ENCODE data around the gene MTHFD1L.

Gene MTHFD1L

GRCh38 chr6:151012321-151013294 lies 147.1 kb downstream of the MTHFD1L start:
- TF ChIP-seq SIN3A (IDR thresholded peaks at IDR 0.05; ENCODE audit: borderline replicate concordance, insufficient read depth, low read length), result no peak

- TF ChIP-seq TAF1 (IDR thresholded peaks at IDR 0.05; ENCODE audit: borderline replicate concordance, insufficient read depth, low read length) (no peak), FOXP2 (optimal IDR thresholded peaks at IDR 0.05; ENCODE audit: borderline replicate concordance, extremely low read depth, extremely low read length, insufficient read depth) (no peak), REST (IDR thresholded peaks at IDR 0.05; ENCODE audit: insufficient read depth in 1 of 2, low read depth in 2 of 2, low read length in 2 of 2) (no peak), SIN3A (IDR thresholded peaks at IDR 0.05; ENCODE audit: borderline replicate concordance, insufficient read depth, low read length) (no peak), POLR2AphosphoS5 (IDR thresholded peaks at IDR 0.05; ENCODE audit: low read depth, low read length) (no peak)
Measured at GRCh38 chr6:151014404-151015100, 149.1 kb downstream of the MTHFD1L start.

- no peak for TF ChIP-seq REST (IDR thresholded peaks at IDR 0.05; ENCODE audit: insufficient read depth in 1 of 2, low read depth in 2 of 2, low read length in 2 of 2)
- no peak for TF ChIP-seq SIN3A (IDR thresholded peaks at IDR 0.05; ENCODE audit: borderline replicate concordance, insufficient read depth, low read length)
- no peak for TF ChIP-seq TAF1 (IDR thresholded peaks at IDR 0.05; ENCODE audit: borderline replicate concordance, insufficient read depth, low read length)
- TF ChIP-seq FOXP2 (optimal IDR thresholded peaks at IDR 0.05; ENCODE audit: borderline replicate concordance, extremely low read depth, extremely low read length, insufficient read depth), result no peak
- TF ChIP-seq POLR2AphosphoS5 (IDR thresholded peaks at IDR 0.05; ENCODE audit: low read depth, low read length), result no peak
Measured at GRCh38 chr6:151015101-151015700, 149.7 kb downstream of the MTHFD1L start.

GRCh38 chr6:151016107-151016506 lies 150.6 kb downstream of the MTHFD1L start:
- TF ChIP-seq REST (IDR thresholded peaks at IDR 0.05; ENCODE audit: insufficient read depth in 1 of 2, low read depth in 2 of 2, low read length in 2 of 2), result no peak
- TF ChIP-seq TAF1 (IDR thresholded peaks at IDR 0.05; ENCODE audit: borderline replicate concordance, insufficient read depth, low read length), result no peak
- TF ChIP-seq FOXP2 (optimal IDR thresholded peaks at IDR 0.05; ENCODE audit: borderline replicate concordance, extremely low read depth, extremely low read length, insufficient read depth), result no peak
- TF ChIP-seq SIN3A (IDR thresholded peaks at IDR 0.05; ENCODE audit: borderline replicate concordance, insufficient read depth, low read length), result no peak
- no peak for TF ChIP-seq POLR2AphosphoS5 (IDR thresholded peaks at IDR 0.05; ENCODE audit: low read depth, low read length)

- TF ChIP-seq TAF1 (IDR thresholded peaks at IDR 0.05; ENCODE audit: borderline replicate concordance, insufficient read depth, low read length), result no peak
- TF ChIP-seq REST (IDR thresholded peaks at IDR 0.05; ENCODE audit: insufficient read depth in 1 of 2, low read depth in 2 of 2, low read length in 2 of 2), result no peak
- no peak for TF ChIP-seq SIN3A (IDR thresholded peaks at IDR 0.05; ENCODE audit: borderline replicate concordance, insufficient read depth, low read length)
- no peak for TF ChIP-seq FOXP2 (optimal IDR thresholded peaks at IDR 0.05; ENCODE audit: borderline replicate concordance, extremely low read depth, extremely low read length, insufficient read depth)
- TF ChIP-seq POLR2AphosphoS5 (IDR thresholded peaks at IDR 0.05; ENCODE audit: low read depth, low read length), result no peak
Measured at GRCh38 chr6:151018046-151018445, 152.5 kb downstream of the MTHFD1L start.
